Measurements from ENCODE around the gene OR9A2.

Gene OR9A2

GRCh38 chr7:143002106-143002505 is 24.8 kb downstream of the OR9A2 start:
- TF ChIP-seq CTCF (IDR thresholded peaks at IDR 0.05; ENCODE audit: extremely low read depth, missing control alignments), result no peak
- DNase-seq (ENCODE audit: low spot score), result no peak

GRCh38 chr7:143000648-143001047 is 26.3 kb downstream of the OR9A2 start:
- DNase-seq (ENCODE audit: low spot score), result no peak
- TF ChIP-seq CTCF (IDR thresholded peaks at IDR 0.05; ENCODE audit: extremely low read depth, missing control alignments), result no peak

GRCh38 chr7:142999793-143000192 is 27.1 kb downstream of the OR9A2 start:
- no peak for TF ChIP-seq CTCF (IDR thresholded peaks at IDR 0.05; ENCODE audit: extremely low read depth, missing control alignments)
- no peak for DNase-seq (ENCODE audit: low spot score)

- TF ChIP-seq CTCF (IDR thresholded peaks at IDR 0.05; ENCODE audit: extremely low read depth, missing control alignments), result no peak
Observed at GRCh38 chr7:142998966-142999365, 28.0 kb downstream of the OR9A2 start.

GRCh38 chr7:142997456-142997989 is 29.4 kb downstream of the OR9A2 start:
- DNase-seq (ENCODE audit: low spot score), result no peak

More at GRCh38 chr7:142998966-142999365, 28.0 kb downstream of the OR9A2 start:
- no peak for DNase-seq (ENCODE audit: low spot score)

GRCh38 chr7:142992427-142992826 is 34.5 kb downstream of the OR9A2 start:
- no peak for DNase-seq (ENCODE audit: low spot score)
- no peak for TF ChIP-seq CTCF (IDR thresholded peaks at IDR 0.05; ENCODE audit: extremely low read depth, missing control alignments)

More at GRCh38 chr7:142997456-142997989, 29.4 kb downstream of the OR9A2 start:
- TF ChIP-seq CTCF (IDR thresholded peaks at IDR 0.05; ENCODE audit: extremely low read depth, missing control alignments), result no peak

GRCh38 chr7:142984297-142984696 is 42.6 kb downstream of the OR9A2 start:
- no peak for DNase-seq (ENCODE audit: low spot score)
- TF ChIP-seq CTCF (IDR thresholded peaks at IDR 0.05; ENCODE audit: extremely low read depth, missing control alignments), result no peak

All from GM20000 (cell line).